Tibial nerve (tissue), 4 donors: Measurements from ENCODE around the gene UPF3B. TPM values are rescaled to one million over a fixed set of nuclear protein-coding genes. Genes with fewer than 3 reads are reported as not detected.
"Not testable (repeated sequence)": the region's sequence is repeated elsewhere in the genome, so short reads cannot be mapped to it uniquely, and the experiment has no call there.

Experiments used
- DNase-seq, 2 donors: peaks; one replicate each; pipeline ENCODE4 v3.0.0-alpha.2; 2019; ENCODE audit warnings: low spot score in 2 of 2
- H3K27ac ChIP-seq, 4 donors: fragments of 200-600 bp; sonication (generic) in 3 of 4; one replicate each; pipeline ENCODE4 v1.5.1; 2017 to 2019; ENCODE audit warnings: mild to moderate bottlenecking in 1 of 4
- H3K27me3 ChIP-seq, 2 donors: fragments of 200-600 bp; sonication (generic) in 1 of 2; one replicate each; pipeline versions ENCODE4 v1.5.1 to v1.6.0; 2017 to 2019
- H3K36me3 ChIP-seq, 3 donors: fragments of 200-600 bp; sonication (generic); one replicate each; pipeline ENCODE4 v1.5.1; 2018 to 2019
- H3K4me1 ChIP-seq, 4 donors: fragments of 200-600 bp; sonication (generic) in 3 of 4; one replicate each; pipeline ENCODE4 v1.5.1; 2017 to 2019
- H3K4me3 ChIP-seq, 4 donors: fragments of 200-600 bp; sonication (generic) in 3 of 4; one replicate each; pipeline ENCODE4 v1.5.1; 2017 to 2019; ENCODE audit warnings: mild to moderate bottlenecking in 1 of 4, moderate library complexity in 1 of 4
- H3K9me3 ChIP-seq, 4 donors: fragments of 200-600 bp; sonication (generic) in 3 of 4; one replicate each; pipeline ENCODE4 v1.5.1; 2017 to 2019
- EP300 ChIP-seq, 2 donors: sonication (generic); formaldehyde crosslinking; IDR thresholded peaks; one replicate each; pipeline ENCODE4 v1.6.1; 2017; ENCODE audit warnings: antibody characterized with exemption in 2 of 2, mild to moderate bottlenecking in 1 of 2
- POLR2A ChIP-seq, 2 donors: fragments of 450-650 bp; IDR thresholded peaks; one replicate each; pipeline ENCODE4 v1.6.1; 2017; ENCODE audit warnings: antibody characterized with exemption in 2 of 2, mild to moderate bottlenecking in 2 of 2, moderate library complexity in 2 of 2
- WGBS, 2 donors: methylation state at CpG; one replicate each; pipeline ENCODE4 v1.1.5; 2018; 5-methylcytosine and 5-hydroxymethylcytosine counted together
- total RNA-seq, 4 donors: library from RNA; depleted of rRNA; stranded (reverse); fragments of >200 nt; gene quantifications; one replicate each; pipeline ENCODE4 v1.1.0, GENCODE V29; 2016
- TF ChIP-seq, protein P1 (sequence below), 5 experiments: fragments of 200-600 bp in 3 of 5; fragments of 450-650 bp in 2 of 5; sonication (generic) in 3 of 5; IDR thresholded peaks; one replicate each; pipeline ENCODE4 v1.5.1; 2016 to 2019; ENCODE audit warnings: antibody characterized with exemption in 5 of 5, mild to moderate bottlenecking in 3 of 5, moderate library complexity in 2 of 5

The UPF3B gene, protein sequence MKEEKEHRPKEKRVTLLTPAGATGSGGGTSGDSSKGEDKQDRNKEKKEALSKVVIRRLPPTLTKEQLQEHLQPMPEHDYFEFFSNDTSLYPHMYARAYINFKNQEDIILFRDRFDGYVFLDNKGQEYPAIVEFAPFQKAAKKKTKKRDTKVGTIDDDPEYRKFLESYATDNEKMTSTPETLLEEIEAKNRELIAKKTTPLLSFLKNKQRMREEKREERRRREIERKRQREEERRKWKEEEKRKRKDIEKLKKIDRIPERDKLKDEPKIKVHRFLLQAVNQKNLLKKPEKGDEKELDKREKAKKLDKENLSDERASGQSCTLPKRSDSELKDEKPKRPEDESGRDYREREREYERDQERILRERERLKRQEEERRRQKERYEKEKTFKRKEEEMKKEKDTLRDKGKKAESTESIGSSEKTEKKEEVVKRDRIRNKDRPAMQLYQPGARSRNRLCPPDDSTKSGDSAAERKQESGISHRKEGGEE
- total RNA-seq, result 1 to 10 TPM; 6.3 to 7.0 (median 6.6) TPM

DNA sequence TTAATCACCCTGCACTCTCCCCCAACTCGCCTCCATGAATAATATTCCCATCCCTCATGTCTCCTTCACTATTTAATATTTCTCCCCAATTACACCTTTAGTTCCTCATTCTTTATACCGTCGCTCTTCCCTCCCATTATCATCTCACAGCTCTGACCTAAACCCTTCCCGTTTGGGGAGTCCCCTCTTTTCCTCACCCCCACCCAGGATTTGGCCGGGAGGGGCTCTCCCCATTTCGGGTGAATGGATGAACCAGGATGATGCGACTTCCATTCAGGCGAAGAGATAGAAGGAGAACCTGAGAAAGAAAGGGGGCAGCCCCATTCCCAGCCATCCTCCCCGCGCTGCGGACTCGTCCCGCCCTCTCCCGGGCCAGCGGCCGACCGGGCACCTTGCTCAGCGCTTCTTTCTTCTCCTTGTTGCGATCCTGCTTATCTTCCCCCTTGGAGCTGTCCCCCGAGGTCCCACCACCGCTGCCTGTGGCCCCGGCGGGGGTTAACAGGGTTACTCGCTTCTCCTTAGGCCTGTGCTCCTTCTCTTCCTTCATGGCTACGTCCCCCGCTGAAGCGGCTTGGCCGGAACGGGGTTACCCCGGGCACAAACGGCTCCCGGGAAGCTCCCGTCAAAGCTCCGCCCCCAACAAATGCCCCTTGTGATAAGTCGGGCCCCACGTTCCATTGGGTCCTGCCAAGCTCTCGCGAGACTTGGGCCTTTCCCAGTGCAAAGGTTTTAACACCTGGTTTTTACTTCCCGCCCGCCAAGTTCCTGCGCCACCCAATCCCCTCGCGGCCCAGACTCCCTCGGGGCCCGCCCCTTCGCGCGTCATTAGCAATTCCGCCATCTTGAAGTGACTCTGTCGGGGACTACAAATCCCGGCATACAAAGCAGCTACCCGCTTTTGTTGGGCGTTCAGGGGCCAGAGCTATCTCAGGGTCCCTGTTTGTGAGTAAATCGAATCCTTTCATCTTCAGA lies at the start of gene UPF3B:
TSS of gene UPF3B (minus strand) at position 582 of the 972 bp plus-strand sequence. CDS start at position 547, 35 bp downstream.
- Histone ChIP-seq H3K4me3 (peak within 1 kb of the TSS; percentile 49 to 66 (median 56)), H3K36me3 (peaks cover 0 to 22% (median 0%) of the 10 kb centered on the region in 3 donors), H3K4me1 (no peaks in the 10 kb centered on the region), H3K27ac (peak within 1 kb of the TSS; percentile 83 to 90 (median 90)), H3K27me3 (no peaks in the 10 kb centered on the region), H3K9me3 (no peaks in the 10 kb centered on the region)
- DNase-seq, result peak; percentile 87 to 88
- 1 to 37% methylated on average over 11 to 54 of the region's 54 CpGs for WGBS, 2 donors
- TF ChIP-seq EP300 (IDR thresholded peaks at IDR 0.05) (peak; percentile 33 to 81), POLR2A (IDR thresholded peaks at IDR 0.05) (peak in 1 of 2 donors; percentile 59)
- TF ChIP-seq, protein P1, sequence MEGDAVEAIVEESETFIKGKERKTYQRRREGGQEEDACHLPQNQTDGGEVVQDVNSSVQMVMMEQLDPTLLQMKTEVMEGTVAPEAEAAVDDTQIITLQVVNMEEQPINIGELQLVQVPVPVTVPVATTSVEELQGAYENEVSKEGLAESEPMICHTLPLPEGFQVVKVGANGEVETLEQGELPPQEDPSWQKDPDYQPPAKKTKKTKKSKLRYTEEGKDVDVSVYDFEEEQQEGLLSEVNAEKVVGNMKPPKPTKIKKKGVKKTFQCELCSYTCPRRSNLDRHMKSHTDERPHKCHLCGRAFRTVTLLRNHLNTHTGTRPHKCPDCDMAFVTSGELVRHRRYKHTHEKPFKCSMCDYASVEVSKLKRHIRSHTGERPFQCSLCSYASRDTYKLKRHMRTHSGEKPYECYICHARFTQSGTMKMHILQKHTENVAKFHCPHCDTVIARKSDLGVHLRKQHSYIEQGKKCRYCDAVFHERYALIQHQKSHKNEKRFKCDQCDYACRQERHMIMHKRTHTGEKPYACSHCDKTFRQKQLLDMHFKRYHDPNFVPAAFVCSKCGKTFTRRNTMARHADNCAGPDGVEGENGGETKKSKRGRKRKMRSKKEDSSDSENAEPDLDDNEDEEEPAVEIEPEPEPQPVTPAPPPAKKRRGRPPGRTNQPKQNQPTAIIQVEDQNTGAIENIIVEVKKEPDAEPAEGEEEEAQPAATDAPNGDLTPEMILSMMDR (IDR thresholded peaks at IDR 0.05), result no peak

DNA sequence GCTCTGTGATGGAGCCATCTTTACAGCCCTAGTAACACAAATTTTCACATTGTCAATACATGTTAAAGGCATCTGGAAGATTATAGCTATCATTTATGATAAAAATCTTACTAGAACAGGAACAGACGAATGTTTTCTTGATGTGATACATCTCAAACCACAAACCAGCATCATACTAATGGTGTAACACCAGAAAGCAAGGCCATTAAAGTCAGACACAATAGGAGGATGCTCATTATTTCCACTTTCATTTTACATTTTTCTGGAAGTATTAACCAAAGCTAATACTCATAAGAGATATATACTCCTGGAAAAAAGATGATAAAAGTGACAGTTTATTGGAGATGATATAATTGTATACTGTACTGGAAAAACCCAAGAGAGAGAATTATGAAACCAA lies 48.2 kb upstream of the UPF3B start:
- H3K4me1 ChIP-seq, result no peaks in the 10 kb centered on the region
- no peaks in the 10 kb centered on the region for H3K9me3 ChIP-seq
- H3K27me3 ChIP-seq, result no peaks in the 10 kb centered on the region
- TF ChIP-seq POLR2A (IDR thresholded peaks at IDR 0.05) (no peak), EP300 (IDR thresholded peaks at IDR 0.05) (no peak)
- TF ChIP-seq, protein P1 (IDR thresholded peaks at IDR 0.05), result no peak
- H3K27ac ChIP-seq, result no peak overlapping the region
- H3K4me3 ChIP-seq, result no peak overlapping the region
- no peaks in the 10 kb centered on the region for H3K36me3 ChIP-seq
- WGBS, 2 donors, result 63 to 74% methylated on average over 1 of the region's 1 CpG
- no peak for DNase-seq

DNA sequence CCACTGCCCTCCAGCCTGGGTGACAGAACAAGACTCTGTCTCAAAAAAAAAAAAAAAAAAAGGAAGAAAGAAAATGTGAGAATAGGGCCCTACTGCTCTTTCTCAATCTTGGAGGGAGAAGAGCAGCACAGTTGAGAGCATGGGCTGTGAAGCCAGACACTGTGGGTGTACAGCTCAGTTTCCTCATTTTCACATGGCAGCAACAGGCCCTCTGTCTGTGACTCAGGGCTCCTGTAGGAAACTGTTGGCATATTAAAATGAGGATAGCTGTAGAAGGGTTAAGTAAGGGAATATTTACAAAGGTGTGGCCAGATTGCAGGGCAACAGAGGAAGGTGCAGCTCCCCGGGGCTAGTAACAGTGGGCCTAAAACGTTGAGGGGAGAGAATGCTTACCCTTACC lies 46.4 kb upstream of the UPF3B start:
- WGBS, 2 donors, result 5 to 16% methylated on average over 2 of the region's 2 CpGs
- H3K36me3 ChIP-seq, result no peaks in the 10 kb centered on the region
- no peak for TF ChIP-seq POLR2A (IDR thresholded peaks at IDR 0.05)
- H3K9me3 ChIP-seq, result no peaks in the 10 kb centered on the region
- H3K27me3 ChIP-seq, result no peaks in the 10 kb centered on the region
- H3K4me3 ChIP-seq, result no peak overlapping the region
- no peaks in the 10 kb centered on the region for H3K4me1 ChIP-seq
- no peak for DNase-seq
- H3K27ac ChIP-seq, result no peak overlapping the region

DNA sequence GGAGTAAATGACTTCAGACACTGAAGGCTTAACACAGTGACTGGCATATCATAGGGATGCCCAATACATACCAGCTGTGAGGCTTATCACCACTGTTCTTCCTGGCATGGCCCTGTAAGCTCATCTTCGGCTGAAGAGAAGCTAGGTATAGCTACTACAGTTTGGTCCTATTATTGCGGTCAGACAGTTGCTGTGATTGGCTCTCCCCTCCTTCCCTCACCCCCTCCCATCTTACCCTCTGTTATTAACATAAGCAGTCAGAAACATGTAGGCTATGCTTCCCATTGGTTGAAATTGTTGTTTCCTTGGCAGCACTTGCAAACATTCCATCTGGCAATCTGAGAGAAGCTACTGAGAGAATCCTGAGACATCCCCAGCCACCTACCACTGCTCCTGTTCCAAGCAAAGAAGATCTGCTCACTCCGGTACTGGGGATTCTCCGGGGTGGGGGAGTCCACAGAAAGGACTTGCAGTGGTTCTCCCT lies 43.1 kb upstream of the UPF3B start, which contains the start of gene AKAP14:
TSS of gene AKAP14 (plus strand) at position 51 of the 484 bp plus-strand sequence. CDS start 7,331 bp downstream, outside the sequence.
- Histone ChIP-seq H3K27me3 (no peaks in the 10 kb centered on the region), H3K36me3 (no peaks in the 10 kb centered on the region), H3K27ac (no peak within 1 kb of the TSS), H3K4me3 (no peak within 1 kb of the TSS), H3K9me3 (no peaks in the 10 kb centered on the region), H3K4me1 (no peaks in the 10 kb centered on the region)
- DNase-seq, result no peak
- 51% methylated on average over 4 of the region's 4 CpGs; no CpG with 5 or more reads in 1 of the 2 donors for WGBS, 2 donors
- TF ChIP-seq EP300 (IDR thresholded peaks at IDR 0.05), result no peak
- TF ChIP-seq POLR2A (IDR thresholded peaks at IDR 0.05), result no peak
- TF ChIP-seq, protein P1 (IDR thresholded peaks at IDR 0.05), result no peak

DNA sequence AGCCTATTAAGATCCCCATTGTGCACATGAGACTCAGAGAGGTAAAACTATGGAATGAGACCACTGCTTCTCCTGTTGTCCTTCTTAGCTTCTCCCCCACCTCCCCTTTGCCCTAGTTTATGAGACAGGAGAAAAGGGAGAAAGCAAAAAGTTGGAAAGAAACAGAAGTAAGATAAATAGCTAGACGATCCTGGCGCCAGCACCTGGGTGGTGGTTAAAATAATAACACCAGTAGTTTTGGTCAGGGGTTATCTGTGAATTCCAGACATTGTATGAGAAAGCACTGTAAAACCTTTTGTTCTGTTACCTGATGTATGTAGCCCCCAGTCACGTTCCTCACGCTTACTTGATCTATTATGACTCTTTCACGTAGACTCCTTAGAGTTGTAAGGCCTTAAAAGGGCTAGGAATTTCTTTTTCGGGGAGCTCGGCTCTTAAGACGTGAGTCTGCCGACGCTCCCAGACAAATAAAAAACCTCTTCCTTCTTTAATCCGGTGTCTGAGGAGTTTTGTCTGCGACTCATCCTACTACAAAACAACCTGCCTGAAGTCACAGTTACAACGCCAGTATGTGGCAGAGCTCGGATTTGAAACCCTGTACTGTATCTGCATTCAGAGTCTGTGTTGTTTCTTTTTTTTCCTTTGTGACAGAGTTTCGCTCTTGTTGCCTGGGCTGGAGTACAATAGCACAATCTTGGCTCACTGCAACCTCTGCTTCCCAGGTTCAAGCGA lies 39.4 kb upstream of the UPF3B start:
- not testable (repeated sequence) for H3K36me3 ChIP-seq, H3K4me3 ChIP-seq, H3K4me1 ChIP-seq, H3K27ac ChIP-seq, H3K27me3 ChIP-seq, H3K9me3 ChIP-seq, DNase-seq
- 76 to 78% methylated on average over 16 of the region's 16 CpGs for WGBS, 2 donors

DNA sequence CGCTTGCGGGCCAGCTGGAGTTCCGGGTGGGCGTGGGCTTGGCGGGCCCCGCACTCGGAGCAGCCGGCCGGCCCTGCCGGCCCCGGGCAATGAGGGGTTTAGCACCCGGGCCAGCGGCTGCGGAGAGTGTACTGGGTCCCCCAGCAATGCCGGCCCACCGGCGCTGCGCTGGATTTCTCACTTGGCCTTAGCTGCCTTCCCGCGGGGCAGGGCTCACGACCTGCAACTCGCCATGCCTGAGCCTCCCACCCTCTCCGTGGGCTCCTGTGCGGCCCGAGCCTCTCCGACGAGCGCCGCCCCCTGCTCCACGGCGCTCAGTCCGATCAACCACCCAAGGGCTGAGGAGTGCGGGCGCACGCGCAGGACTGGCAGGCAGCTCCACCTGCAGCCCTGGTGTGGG lies 37.9 kb upstream of the UPF3B start:
- not testable (repeated sequence) for H3K4me3 ChIP-seq, DNase-seq, H3K9me3 ChIP-seq, H3K4me1 ChIP-seq, H3K27me3 ChIP-seq, H3K36me3 ChIP-seq, H3K27ac ChIP-seq
- WGBS, 2 donors, result 81% methylated on average over 24 of the region's 36 CpGs; no CpG with 5 or more reads in 1 of the 2 donors
